OCI-LY3 (cell line): ENCODE data around the gene SMAD3.

Source experiments
- CTCF ChIP-seq: fragments of 200-600, 300-600 bp; sonication (generic); IDR thresholded peaks from 2 replicates; pipeline ENCODE4 v1.5.1; 2014; ENCODE audit warnings: antibody characterized with exemption, low read length, low read depth
- EZH2phosphoT487 ChIP-seq: fragments of 200-600 bp; shearing (Covaris generic); IDR thresholded peaks from 2 replicates; pipeline ENCODE4 v1.6.1; 2018; ENCODE audit warnings: antibody characterized with exemption, mixed run types, low read depth

DNA sequence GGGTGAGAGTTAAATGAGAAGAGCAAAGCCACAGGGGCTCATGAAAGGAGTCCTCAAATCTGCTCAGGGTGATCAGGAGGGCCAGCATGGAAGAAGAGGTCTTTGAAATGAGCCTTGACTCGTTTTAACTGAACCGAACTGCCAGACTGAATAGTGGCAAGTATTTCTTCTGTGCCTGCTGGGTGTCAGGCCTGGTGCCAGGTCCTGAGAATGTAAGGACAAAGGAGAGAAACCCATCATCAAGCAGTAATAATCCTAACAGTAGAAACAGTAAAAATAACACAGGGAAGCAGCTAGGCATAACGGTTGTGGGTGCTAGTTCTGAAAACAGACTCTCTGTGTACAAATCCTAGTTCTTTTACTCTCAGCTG lies 40.4 kb upstream of the SMAD3 start:
- no peak for TF ChIP-seq CTCF
- no peak for TF ChIP-seq EZH2phosphoT487
